Activated B cell treated with CpG ODN at 0.5 μM for 24 hours (primary cell): ENCODE results near the gene KDR. TPM values are rescaled to one million over a fixed set of nuclear protein-coding genes. Genes with fewer than 3 reads are reported as not detected.

Experiments
- ATAC-seq: fragments of 200-7000 bp; cut with Tn5 transposase; one replicate; pipeline ENCODE4 v1.10.0; 2021; ENCODE audit warnings: low read depth, mild to moderate bottlenecking, moderate library complexity
- CTCF ChIA-PET: fragments of 350-600 bp; sonication (Branson Sonifier 250); formaldehyde crosslinking; loops from one replicate; lab custom pipeline; 2021; ENCODE audit warnings: antibody characterized with exemption; lab: Charles Lee
- POLR2A ChIA-PET: fragments of 350-600 bp; sonication (Branson Sonifier 250); formaldehyde crosslinking; loops from one replicate; lab custom pipeline; 2021; ENCODE audit warnings: antibody characterized with exemption; lab: Charles Lee
- DNase-seq: peaks from one replicate; pipeline ENCODE4 v3.0.0; 2022
- H3K27ac Mint-ChIP-seq: one replicate; pipeline ENCODE4 v1.8.0; 2020; ENCODE audit warnings: mixed read lengths
- H3K27me3 Mint-ChIP-seq: one replicate; pipeline ENCODE4 v1.8.0; 2021; ENCODE audit warnings: mixed read lengths
- H3K36me3 Mint-ChIP-seq: one replicate; pipeline ENCODE4 v1.8.0; 2021; ENCODE audit warnings: low read depth, mixed read lengths
- H3K4me1 Mint-ChIP-seq: one replicate; pipeline ENCODE4 v1.8.0; 2021; ENCODE audit warnings: mixed read lengths
- H3K4me3 Mint-ChIP-seq: one replicate; pipeline ENCODE4 v1.8.0; 2020; ENCODE audit warnings: mild to moderate bottlenecking, mixed read lengths
- H3K9me3 Mint-ChIP-seq: one replicate; pipeline ENCODE4 v1.8.0; 2020; ENCODE audit warnings: mixed read lengths
- intact Hi-C: fragments of 100-400 bp; cut with micrococcal nuclease; formaldehyde crosslinking; loops from one replicate; pipeline ENCODE4 v1.15.1; 2024
- total RNA-seq: library from RNA; stranded (reverse); gene quantifications from 2 replicates; pipeline ENCODE4 v1.2.3, GENCODE V29; 2022
- TF ChIP-seq, protein P1 (sequence below): fragments of 200-600 bp; IDR thresholded peaks from one replicate; pipeline ENCODE4 v1.8.0; 2022; ENCODE audit warnings: antibody characterized with exemption, mild to moderate bottlenecking

The KDR gene
- total RNA-seq, 1 donor from 2014 or later: not detected

DNA sequence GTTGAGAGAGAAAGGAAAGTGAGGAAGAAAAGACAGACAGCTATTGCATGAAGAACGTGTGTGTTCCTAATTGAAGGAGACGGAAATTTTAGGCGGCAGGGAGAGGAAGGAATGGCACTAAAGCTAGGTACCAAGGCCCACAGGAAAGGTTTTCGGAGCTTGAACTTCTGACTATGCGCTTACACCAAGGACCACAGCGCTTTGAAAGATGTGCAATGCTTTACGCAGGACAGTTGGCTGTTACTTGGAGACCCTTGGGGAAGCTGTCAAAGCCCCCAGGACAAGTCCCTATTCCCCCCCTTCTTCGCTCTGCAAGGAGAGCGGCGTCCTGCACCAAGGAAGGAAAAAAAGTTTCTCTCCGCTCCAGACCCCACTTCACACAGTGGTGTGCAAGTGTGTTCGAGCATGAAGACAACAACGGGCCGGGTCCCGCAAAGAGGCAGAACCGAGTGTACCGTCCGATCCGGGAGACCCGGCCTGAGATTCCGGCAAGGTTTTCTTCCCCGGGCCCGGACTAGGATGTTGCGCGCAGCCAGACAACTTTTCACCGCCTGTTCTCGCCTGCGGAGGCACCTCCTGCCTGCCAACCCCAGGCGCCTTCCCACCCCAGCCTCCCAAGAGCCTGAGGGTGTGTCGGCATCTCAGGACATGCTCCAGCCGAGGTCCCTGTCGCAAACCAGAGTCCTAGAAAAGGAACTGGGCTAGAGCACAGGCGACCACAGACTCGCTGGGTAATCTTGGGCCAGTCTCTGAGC, 896 bp downstream of the KDR start:
- Mint-ChIP-seq H3K4me3 (no peak overlapping the region), H3K9me3 (peaks cover 2% of the 10 kb centered on the region), H3K4me1 (peaks cover 2% of the 10 kb centered on the region), H3K36me3 (no peaks in the 10 kb centered on the region), H3K27ac (no peak overlapping the region), H3K27me3 (peaks cover 30% of the 10 kb centered on the region)
- POLR2A ChIA-PET: no interaction called here
- intact Hi-C loops: no loop called here
- CTCF ChIA-PET: no interaction called here
- ATAC-seq (no peak), DNase-seq (no peak)
- TF ChIP-seq, protein P1, sequence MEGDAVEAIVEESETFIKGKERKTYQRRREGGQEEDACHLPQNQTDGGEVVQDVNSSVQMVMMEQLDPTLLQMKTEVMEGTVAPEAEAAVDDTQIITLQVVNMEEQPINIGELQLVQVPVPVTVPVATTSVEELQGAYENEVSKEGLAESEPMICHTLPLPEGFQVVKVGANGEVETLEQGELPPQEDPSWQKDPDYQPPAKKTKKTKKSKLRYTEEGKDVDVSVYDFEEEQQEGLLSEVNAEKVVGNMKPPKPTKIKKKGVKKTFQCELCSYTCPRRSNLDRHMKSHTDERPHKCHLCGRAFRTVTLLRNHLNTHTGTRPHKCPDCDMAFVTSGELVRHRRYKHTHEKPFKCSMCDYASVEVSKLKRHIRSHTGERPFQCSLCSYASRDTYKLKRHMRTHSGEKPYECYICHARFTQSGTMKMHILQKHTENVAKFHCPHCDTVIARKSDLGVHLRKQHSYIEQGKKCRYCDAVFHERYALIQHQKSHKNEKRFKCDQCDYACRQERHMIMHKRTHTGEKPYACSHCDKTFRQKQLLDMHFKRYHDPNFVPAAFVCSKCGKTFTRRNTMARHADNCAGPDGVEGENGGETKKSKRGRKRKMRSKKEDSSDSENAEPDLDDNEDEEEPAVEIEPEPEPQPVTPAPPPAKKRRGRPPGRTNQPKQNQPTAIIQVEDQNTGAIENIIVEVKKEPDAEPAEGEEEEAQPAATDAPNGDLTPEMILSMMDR: no peak

DNA sequence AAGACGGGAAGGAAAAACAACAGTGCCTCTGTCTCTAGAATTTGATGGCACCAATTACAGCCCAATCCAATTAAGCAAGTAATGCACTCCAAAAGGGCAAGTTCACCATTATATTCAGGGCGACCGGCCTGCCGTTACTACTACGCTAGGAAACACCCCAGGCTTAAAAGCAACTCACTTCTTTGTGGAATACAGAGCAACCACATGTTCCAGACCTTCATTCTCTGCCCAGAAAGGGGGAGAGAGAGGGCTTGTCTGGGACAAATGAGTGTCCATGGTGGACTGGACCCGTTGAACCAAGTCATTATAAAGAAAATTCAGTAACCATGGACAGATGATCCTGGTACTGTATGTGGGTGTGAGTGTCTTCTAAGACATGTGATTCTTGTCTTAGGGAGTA, 1.6 kb downstream of the KDR start:
- no peak overlapping the region for H3K4me3 Mint-ChIP-seq
- intact Hi-C loops: no loop called here
- ChIA-PET POLR2A (no interaction called here), CTCF (no interaction called here)
- DNase-seq: no peak
- no peak for ATAC-seq
- H3K27ac Mint-ChIP-seq: no peak overlapping the region
- H3K27me3 Mint-ChIP-seq: peaks cover 30% of the 10 kb centered on the region
- peaks cover 2% of the 10 kb centered on the region for H3K4me1 Mint-ChIP-seq
- peaks cover 2% of the 10 kb centered on the region for H3K9me3 Mint-ChIP-seq
- H3K36me3 Mint-ChIP-seq: no peaks in the 10 kb centered on the region
- TF ChIP-seq, protein P1: no peak

DNA sequence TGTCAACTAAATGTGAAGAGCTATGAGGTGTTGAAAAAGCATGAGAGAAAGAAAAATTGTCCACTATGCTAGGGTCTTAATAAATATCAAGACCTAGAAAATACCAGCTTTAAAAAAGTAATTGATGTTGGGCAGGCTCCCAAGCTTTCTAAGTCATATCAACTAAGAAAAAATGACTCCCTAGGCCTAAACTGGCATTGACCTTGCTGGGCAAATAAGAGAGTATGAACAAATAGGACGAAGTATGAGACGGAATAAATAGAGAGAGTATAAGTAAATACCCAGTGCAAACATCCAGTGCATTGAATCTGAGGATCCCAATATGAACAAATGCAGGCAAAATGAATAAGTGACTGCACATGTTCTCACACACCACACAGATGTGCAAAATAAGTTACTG, 3.2 kb downstream of the KDR start:
- no peak overlapping the region for H3K27ac Mint-ChIP-seq
- intact Hi-C loops: no loop called here
- CTCF ChIA-PET: no interaction called here
- TF ChIP-seq, protein P1: no peak
- DNase-seq (no peak), ATAC-seq (no peak)
- H3K36me3 Mint-ChIP-seq: no peaks in the 10 kb centered on the region
- peaks cover 2% of the 10 kb centered on the region for H3K4me1 Mint-ChIP-seq
- POLR2A ChIA-PET: no interaction called here
- peaks cover 31% of the 10 kb centered on the region for H3K27me3 Mint-ChIP-seq
- H3K4me3 Mint-ChIP-seq: no peak overlapping the region
- no peaks in the 10 kb centered on the region for H3K9me3 Mint-ChIP-seq

DNA sequence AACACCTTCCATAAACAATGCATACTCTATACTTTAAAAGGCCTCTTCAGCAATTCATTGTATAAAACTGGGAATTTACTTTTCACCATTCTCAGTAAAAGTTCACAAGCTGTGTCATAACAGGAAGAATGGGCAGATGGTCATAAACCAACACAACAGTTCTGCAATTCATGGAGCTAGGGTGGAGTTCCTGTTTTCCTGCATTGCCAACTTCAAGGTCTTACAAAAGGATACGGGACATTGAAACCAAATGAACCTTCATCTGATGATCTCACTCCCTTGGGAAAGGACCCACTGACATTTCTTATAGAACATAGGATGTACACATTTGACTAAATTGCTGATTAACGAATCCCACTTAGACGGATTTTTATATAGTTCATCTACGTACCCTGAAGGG, 4.1 kb downstream of the KDR start:
- POLR2A ChIA-PET: no interaction called here
- no peak for ATAC-seq

DNA sequence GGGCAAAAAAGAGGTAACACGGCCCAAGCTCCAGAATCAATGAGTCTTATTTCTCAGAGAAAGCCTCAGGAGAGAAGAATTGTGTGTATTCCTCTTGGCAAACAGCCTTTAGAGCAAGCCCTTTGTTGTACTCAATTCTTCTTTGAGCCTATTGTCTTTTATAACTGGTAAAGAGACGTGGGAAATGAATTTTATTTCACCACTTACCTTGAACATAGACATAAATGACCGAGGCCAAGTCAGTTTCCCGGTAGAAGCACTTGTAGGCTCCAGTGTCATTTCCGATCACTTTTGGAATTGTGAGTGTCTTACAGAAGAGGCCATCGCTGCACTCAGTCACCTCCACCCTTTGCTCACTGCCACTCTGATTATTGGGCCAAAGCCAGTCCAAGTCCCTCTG, 7.0 kb downstream of the KDR start:
- DNase-seq: no peak
- Mint-ChIP-seq H3K9me3 (no peaks in the 10 kb centered on the region), H3K27ac (no peak overlapping the region), H3K36me3 (no peaks in the 10 kb centered on the region), H3K27me3 (peaks cover 7% of the 10 kb centered on the region), H3K4me3 (no peak overlapping the region), H3K4me1 (no peaks in the 10 kb centered on the region)
- ChIA-PET CTCF (no interaction called here), POLR2A (no interaction called here)
- no peak for ATAC-seq
- intact Hi-C loops: no loop called here
- TF ChIP-seq, protein P1: no peak

More for the DNA sequence above, 4.1 kb downstream of the KDR start:
- no peaks in the 10 kb centered on the region for H3K9me3 Mint-ChIP-seq
- CTCF ChIA-PET: no interaction called here
- DNase-seq: no peak
- intact Hi-C loops: no loop called here
- H3K27me3 Mint-ChIP-seq: peaks cover 26% of the 10 kb centered on the region
- peaks cover 2% of the 10 kb centered on the region for H3K4me1 Mint-ChIP-seq
- TF ChIP-seq, protein P1: no peak
- H3K27ac Mint-ChIP-seq: no peak overlapping the region
- H3K4me3 Mint-ChIP-seq: no peak overlapping the region
- no peaks in the 10 kb centered on the region for H3K36me3 Mint-ChIP-seq
